Globus pallidus (tissue), 1 donor: Measurements from ENCODE around the gene PEBP1.
"Not testable (repeated sequence)": the region's sequence is repeated elsewhere in the genome, so short reads cannot be mapped to it uniquely, and the experiment has no call there.

ENCODE experiments used
- DNase-seq: peaks from one replicate; pipeline ENCODE4 v3.0.0-alpha.2; 2015; ENCODE audit warnings: low spot score

The PEBP1 gene

DNA sequence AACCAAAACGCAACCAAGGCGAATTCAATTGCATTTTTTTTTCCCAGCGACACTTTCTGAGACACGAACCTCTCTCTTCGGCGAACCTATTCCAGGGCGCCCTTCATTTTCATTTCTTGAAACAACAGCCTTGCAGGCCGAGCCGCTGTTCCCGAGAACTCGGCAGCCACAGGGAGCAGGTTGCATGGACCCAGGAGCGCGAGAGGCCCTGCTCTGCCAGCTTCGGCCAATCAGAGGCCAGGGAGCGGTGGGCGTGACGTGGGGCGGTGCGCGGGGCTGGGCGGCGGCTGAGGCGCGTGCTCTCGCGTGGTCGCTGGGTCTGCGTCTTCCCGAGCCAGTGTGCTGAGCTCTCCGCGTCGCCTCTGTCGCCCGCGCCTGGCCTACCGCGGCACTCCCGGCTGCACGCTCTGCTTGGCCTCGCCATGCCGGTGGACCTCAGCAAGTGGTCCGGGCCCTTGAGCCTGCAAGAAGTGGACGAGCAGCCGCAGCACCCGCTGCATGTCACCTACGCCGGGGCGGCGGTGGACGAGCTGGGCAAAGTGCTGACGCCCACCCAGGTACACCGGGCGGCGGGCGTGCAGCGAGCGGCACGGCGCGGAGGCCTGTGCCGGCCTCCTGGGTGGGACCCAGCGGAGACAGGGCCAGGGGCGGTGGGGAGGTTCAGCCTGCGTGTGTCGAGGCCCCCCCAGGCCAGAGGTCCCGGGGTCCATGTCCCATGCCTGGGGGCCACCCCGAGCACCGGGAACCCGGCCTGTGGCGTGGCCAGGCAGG is at the start of gene PEBP1:
PEBP1 (plus strand) TSS at position 337 of the 771 bp plus-strand sequence; CDS start at position 423, 86 bp downstream.
- DNase-seq, result peak; percentile 95

- no peak for DNase-seq
Observed at GRCh38 chr12:118089782-118090181, 46.1 kb upstream of the PEBP1 start.

- no peak for DNase-seq
Observed at GRCh38 chr12:118094039-118094438, 41.9 kb upstream of the PEBP1 start.

- DNase-seq, result no peak
Observed at GRCh38 chr12:118098401-118098800, 37.5 kb upstream of the PEBP1 start.

GRCh38 chr12:118098911-118099671 is 36.8 kb upstream of the PEBP1 start:
- DNase-seq, result no peak

DNA sequence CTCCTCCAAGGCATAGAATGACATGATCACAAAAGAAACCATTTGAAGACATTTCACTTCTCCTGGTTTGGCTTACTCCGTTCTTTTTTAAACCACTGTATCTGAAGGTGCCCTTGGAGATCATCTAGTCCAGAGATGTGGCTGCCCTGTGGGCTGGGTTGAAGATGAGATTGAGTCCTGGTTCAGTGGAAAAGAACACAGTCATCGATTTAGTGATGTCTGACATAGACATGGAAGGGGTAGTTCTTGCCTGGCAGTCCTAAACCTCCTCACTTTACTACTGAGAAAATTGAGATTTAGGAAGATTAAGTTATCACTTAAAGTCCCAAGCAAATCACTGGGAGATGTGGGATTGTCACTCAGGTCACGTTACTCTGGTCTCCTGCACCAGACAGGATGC is 34.9 kb upstream of the PEBP1 start:
- DNase-seq, result no peak

DNA sequence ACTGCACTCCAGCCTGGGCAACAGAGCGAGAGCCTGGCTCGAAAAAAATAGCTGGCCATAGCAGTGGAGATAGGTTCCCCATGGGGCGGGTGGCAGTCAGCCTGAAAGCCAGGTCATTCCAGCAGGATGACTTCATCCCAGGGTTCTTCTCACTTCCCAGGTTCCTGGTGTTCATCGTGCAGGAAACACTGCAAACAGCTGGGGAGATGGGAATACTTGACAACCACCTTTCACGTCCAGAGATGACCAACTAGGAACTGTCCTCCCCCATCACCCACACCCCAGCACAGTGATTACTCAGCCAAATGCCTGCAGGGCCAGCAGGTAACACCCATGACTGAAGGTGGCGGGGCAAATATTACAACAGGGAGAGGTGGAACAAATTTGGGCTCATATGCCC is 33.9 kb upstream of the PEBP1 start:
- DNase-seq, result no peak

- DNase-seq, result no peak
Observed at GRCh38 chr12:118102609-118103008, 33.3 kb upstream of the PEBP1 start.

DNA sequence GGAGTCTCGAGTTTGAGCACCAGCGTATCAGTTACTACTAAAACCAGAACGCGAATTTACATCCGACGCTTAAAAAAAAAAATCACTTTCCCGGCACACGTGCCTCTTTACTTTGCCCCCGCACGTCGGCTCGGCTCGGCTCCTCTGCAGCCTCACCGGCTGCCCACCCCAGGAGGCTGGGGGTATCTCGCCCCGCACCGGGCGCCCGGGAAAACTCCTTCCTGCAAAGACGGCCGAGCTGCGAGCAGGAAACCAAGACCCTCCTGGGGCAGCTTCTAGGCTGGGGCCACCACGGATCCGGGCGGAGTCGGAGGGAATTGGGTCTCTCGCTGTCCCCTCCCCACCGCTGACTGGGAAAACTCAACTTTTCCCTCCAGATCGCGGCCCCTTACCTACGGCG is 32.7 kb upstream of the PEBP1 start:
- no peak for DNase-seq

- peak; percentile 53 for DNase-seq
Observed at GRCh38 chr12:118103601-118104382, 32.1 kb upstream of the PEBP1 start, which contains the start of gene VSIG10. Gene VSIG10, minus strand, starts transcription at chr12:118104011. Its CDS starts 340 bp downstream, at chr12:118103671.

GRCh38 chr12:118107011-118107410 is 28.9 kb upstream of the PEBP1 start:
- DNase-seq, result no peak

DNA sequence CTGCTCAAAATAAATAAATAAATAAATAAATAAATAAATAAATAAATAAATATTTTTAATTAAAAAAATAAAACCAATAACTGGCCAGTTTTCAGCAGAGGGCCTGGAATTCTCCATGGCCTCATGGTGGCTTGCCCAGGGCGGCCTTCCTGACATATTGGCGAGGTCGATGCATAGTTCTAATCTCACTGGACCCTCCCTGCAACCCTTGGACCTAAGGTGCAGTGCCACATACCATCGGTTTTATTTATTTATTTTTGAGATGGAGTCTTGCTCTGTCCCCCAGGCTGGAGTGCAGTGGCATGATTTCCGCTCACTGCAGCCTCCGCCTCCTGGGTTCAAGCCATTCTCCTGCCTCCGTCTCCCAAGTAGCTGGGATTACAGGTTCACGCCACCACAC is 28.2 kb upstream of the PEBP1 start:
- DNase-seq, result no peak

DNA sequence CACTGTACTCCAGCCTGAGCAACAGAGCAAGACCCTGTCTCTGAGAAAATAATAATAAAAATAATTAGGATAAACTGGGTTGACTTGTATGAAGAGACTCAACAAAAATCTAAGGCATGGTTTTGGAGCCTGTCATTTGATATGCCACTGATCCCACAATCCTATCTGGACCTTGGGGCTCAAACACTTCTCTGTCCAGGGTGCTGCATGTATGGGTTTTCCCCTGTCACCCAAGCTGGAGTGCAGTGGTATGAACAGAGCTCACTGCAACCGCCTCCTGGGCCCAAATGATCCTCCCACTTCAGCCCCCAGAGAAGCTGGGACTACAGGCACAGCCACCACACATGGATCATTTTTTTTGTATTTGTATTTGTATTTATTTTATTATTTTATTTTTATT is 26.8 kb upstream of the PEBP1 start:
- DNase-seq, result no peak

GRCh38 chr12:118119449-118119879 is 16.5 kb upstream of the PEBP1 start:
- no peak for DNase-seq

- peak; percentile 78 for DNase-seq
Observed at GRCh38 chr12:118120579-118121363, 15.2 kb upstream of the PEBP1 start.

DNA sequence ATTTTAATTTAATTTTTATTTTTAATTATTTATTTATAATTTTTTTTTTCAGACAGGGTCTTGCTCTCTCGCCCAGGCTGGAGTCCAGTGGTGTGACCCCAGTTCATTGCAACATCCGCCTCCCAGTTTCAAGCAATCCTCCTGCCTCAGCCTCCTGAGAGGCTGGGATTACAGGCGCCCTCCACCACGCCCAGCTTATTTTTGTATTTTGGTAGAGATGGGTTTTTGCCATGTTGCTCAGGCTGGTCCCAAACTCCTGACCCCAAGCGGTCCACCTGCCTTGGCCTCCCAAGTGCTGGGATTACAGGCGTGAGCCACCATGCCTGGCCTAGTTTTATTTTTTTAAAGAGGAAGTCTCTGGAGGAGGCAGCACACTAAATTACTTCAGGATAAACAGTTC is 13.7 kb upstream of the PEBP1 start:
- DNase-seq, result no peak

GRCh38 chr12:118124333-118124874 is 11.5 kb upstream of the PEBP1 start:
- DNase-seq, result no peak

DNA sequence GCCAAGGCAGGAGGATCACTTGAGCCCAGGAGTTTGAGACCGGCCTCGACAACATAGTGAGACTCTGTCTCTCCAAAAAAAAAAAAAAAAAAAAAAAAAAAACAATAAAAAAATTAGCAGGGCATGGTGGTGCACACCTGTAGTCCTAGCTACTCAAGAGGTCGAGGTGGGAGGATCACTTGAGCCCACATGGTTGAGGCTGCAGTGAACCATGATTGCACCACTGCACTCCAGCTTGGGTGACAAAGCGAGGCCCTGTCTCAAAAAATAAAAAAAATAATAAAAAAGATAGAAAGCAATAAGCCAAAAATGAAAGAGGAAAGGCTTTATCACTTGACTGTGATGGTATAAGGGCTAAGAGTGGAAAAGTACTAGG is 10.2 kb upstream of the PEBP1 start:
- DNase-seq, result no peak

GRCh38 chr12:118126119-118126757 is 9.7 kb upstream of the PEBP1 start:
- no peak for DNase-seq

GRCh38 chr12:118127867-118128266 is 8.1 kb upstream of the PEBP1 start:
- DNase-seq, result no peak

DNA sequence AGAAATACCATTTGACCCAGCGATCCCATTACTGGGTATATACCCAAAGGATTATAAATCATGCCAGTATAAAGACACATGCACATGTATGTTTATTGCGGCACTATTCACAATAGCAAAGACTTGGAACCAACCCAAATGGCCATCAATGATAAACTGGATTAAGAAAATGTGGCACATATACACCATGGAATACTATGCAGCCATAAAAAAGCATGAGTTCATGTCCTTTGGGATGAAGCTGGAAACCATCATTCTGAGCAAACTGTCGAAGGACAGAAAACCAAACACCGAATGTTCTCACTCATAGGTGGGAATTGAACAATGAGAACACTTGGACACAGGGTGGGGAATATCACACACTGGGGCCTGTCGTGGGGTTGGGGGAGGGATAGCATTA is 6.5 kb upstream of the PEBP1 start:
- not testable (repeated sequence) for DNase-seq
